Stomach (tissue), 4 donors: ENCODE data around the gene TEAD4.

Experiments used
- EP300 ChIP-seq: sonication (generic); formaldehyde crosslinking; IDR thresholded peaks from one replicate; pipeline ENCODE4 v1.6.1; 2017; ENCODE audit warnings: antibody characterized with exemption
- POLR2A ChIP-seq, 4 donors: fragments of 450-650 bp; IDR thresholded peaks; one replicate each; pipeline ENCODE4 v1.6.1; 2016; ENCODE audit warnings: antibody characterized with exemption in 4 of 4, control low read depth in 2 of 4, mild to moderate bottlenecking in 1 of 4, moderate library complexity in 1 of 4
- POLR2AphosphoS5 ChIP-seq, 3 donors: sonication (generic); formaldehyde crosslinking; IDR thresholded peaks; one replicate each; pipeline ENCODE4 v1.6.1; 2016; ENCODE audit warnings: antibody characterized with exemption in 3 of 3
- TF ChIP-seq, protein P1 (sequence below), 7 experiments: fragments of 450-650 bp in 4 of 7; fragments of 200-600 bp in 3 of 7; sonication (generic) in 3 of 7; IDR thresholded peaks; one replicate each; pipeline ENCODE4 v1.5.1; 2016 to 2019; ENCODE audit warnings: antibody characterized with exemption in 7 of 7, control low read depth in 2 of 7, mild to moderate bottlenecking in 1 of 7

DNA sequence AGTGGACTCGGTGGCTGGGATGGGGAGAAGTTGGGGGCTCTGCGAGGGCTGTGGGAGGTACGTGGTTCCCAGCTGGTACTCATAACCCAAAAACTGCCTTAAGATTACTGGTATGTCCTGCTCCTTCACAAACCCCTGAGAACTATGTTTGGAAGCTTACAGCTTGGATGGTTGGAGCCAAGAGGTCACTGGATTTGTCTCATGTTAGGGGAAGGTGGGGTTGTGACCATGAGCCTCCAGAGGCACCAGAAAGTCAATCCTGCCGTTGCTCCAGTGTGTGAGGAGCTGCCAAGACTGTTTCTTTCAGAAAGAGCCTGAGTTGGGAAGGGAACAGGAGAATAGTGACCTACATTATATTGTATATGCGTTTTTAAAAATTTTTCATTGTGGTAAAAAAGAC lies 33.5 kb downstream of the TEAD4 start:
- TF ChIP-seq, protein P1, sequence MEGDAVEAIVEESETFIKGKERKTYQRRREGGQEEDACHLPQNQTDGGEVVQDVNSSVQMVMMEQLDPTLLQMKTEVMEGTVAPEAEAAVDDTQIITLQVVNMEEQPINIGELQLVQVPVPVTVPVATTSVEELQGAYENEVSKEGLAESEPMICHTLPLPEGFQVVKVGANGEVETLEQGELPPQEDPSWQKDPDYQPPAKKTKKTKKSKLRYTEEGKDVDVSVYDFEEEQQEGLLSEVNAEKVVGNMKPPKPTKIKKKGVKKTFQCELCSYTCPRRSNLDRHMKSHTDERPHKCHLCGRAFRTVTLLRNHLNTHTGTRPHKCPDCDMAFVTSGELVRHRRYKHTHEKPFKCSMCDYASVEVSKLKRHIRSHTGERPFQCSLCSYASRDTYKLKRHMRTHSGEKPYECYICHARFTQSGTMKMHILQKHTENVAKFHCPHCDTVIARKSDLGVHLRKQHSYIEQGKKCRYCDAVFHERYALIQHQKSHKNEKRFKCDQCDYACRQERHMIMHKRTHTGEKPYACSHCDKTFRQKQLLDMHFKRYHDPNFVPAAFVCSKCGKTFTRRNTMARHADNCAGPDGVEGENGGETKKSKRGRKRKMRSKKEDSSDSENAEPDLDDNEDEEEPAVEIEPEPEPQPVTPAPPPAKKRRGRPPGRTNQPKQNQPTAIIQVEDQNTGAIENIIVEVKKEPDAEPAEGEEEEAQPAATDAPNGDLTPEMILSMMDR (IDR thresholded peaks at IDR 0.05), result no peak
- TF ChIP-seq POLR2A (IDR thresholded peaks at IDR 0.05) (no peak), POLR2AphosphoS5 (IDR thresholded peaks at IDR 0.05) (no peak), EP300 (no peak)
